CD4-positive, alpha-beta T cell (primary cell): Measurements from ENCODE around the gene COL23A1. TPM values are rescaled to one million over a fixed set of nuclear protein-coding genes. Genes with fewer than 3 reads are reported as not detected.

Experiments
- ATAC-seq: fragments of 200-7000 bp; cut with Tn5 transposase; one replicate; pipeline ENCODE4 v1.10.0; 2022; ENCODE audit warnings: mild to moderate bottlenecking; ENCODE audit not compliant: poor library complexity
- CTCF ChIA-PET: fragments of 350-600 bp; sonication (Branson Sonifier 250); formaldehyde crosslinking; loops from one replicate; lab custom pipeline; 2021; ENCODE audit warnings: antibody characterized with exemption, inconsistent platforms; lab: Charles Lee
- POLR2A ChIA-PET: fragments of 350-600 bp; sonication (Branson Sonifier 250); formaldehyde crosslinking; loops from one replicate; lab custom pipeline; 2021; ENCODE audit warnings: antibody characterized with exemption, inconsistent platforms; lab: Charles Lee
- DNase-seq, 14 experiments: peaks; one replicate each; pipeline ENCODE4 v3.0.0-alpha.2; 2013 to 2020; ENCODE audit warnings: mixed read lengths in 2 of 14
- H3K27ac ChIP-seq, 2 donors: one replicate each; pipeline versions ENCODE4 v1.5.1 to v1.7.0; 2013; ENCODE audit warnings: low read length in 2 of 2, low read depth in 1 of 2, mild to moderate bottlenecking in 1 of 2
- H3K27me3 ChIP-seq, 2 experiments: 1 replicate in 1 of 2; 2 replicates in 1 of 2; pipeline versions ENCODE4 v1.6.1 to v1.7.0; 2013; ENCODE audit warnings: low read length in 2 of 2, control low read depth in 1 of 2, mild to moderate bottlenecking in 1 of 2, moderate library complexity in 1 of 2; ENCODE audit not compliant: insufficient read depth in 2 of 2, control insufficient read depth in 1 of 2
- H3K36me3 ChIP-seq: one replicate; pipeline ENCODE4 v1.6.1; 2013; ENCODE audit warnings: low read length, control low read depth; ENCODE audit not compliant: insufficient read depth
- H3K4me1 ChIP-seq: one replicate; pipeline ENCODE4 v1.6.1; 2013; ENCODE audit warnings: low read length, control low read depth; ENCODE audit not compliant: insufficient read depth
- H3K4me3 ChIP-seq: one replicate; pipeline ENCODE4 v1.5.1; 2013; ENCODE audit warnings: mild to moderate bottlenecking, low read length, moderate library complexity
- H3K9me3 ChIP-seq, 2 experiments: 1 replicate in 1 of 2; 2 replicates in 1 of 2; pipeline versions ENCODE4 v1.6.1 to v1.7.0; 2013; ENCODE audit warnings: low read length in 2 of 2, mild to moderate bottlenecking in 2 of 2, control low read depth in 1 of 2, moderate library complexity in 1 of 2; ENCODE audit not compliant: control insufficient read depth in 1 of 2, insufficient read depth in 1 of 2
- H3K27ac Mint-ChIP-seq: one replicate; pipeline ENCODE4 v1.8.0; 2020; ENCODE audit warnings: mixed read lengths
- H3K27me3 Mint-ChIP-seq: one replicate; pipeline ENCODE4 v1.8.0; 2021; ENCODE audit warnings: mixed read lengths
- H3K36me3 Mint-ChIP-seq: one replicate; pipeline ENCODE4 v1.8.0; 2021; ENCODE audit warnings: low read depth, mixed read lengths
- H3K4me1 Mint-ChIP-seq: one replicate; pipeline ENCODE4 v1.8.0; 2021; ENCODE audit warnings: low read depth, mixed read lengths
- H3K4me3 Mint-ChIP-seq: one replicate; pipeline ENCODE4 v1.8.0; 2020; ENCODE audit warnings: mild to moderate bottlenecking, mixed read lengths
- H3K9me3 Mint-ChIP-seq: one replicate; pipeline ENCODE4 v1.8.0; 2020; ENCODE audit warnings: mixed read lengths
- CTCF ChIP-seq: fragments of 200-600 bp; IDR thresholded peaks from one replicate; pipeline ENCODE4 v1.8.0; 2022; ENCODE audit warnings: antibody characterized with exemption, mild to moderate bottlenecking
- intact Hi-C, 2 experiments: fragments of 100-400 bp; cut with DNase I in 1 of 2; cut with micrococcal nuclease in 1 of 2; formaldehyde crosslinking; loops; one replicate each; pipeline versions ENCODE4 v1.15.1 to v1.9.0; 2023 to 2025; cut with DNase I, micrococcal nuclease
- total RNA-seq, 174 experiments: library from RNA in 2 of 174; stranded (reverse) in 2 of 174; gene quantifications; one replicate each; pipeline ENCODE4 v1.2.3 and lab custom pipeline; 2021 to 2026

COL23A1 gene
- total RNA-seq, 2 experiments from 2014 or later, result not detected

GRCh38 chr5:178467568-178468195, 122.5 kb downstream of the COL23A1 start:
- intact Hi-C loops, result no loop called here
- Histone ChIP-seq H3K27ac (no peak overlapping the region), H3K4me3 (no peak overlapping the region), H3K36me3 (no peaks in the 10 kb centered on the region), H3K9me3 (no peaks in the 10 kb centered on the region), H3K4me1 (no peaks in the 10 kb centered on the region), H3K27me3 (no peaks in the 10 kb centered on the region)
- CTCF ChIA-PET, result no interaction called here
- H3K27ac Mint-ChIP-seq, result no peak overlapping the region
- H3K9me3 Mint-ChIP-seq, result no peaks in the 10 kb centered on the region
- POLR2A ChIA-PET, result no interaction called here
- H3K27me3 Mint-ChIP-seq, result peaks cover 4% of the 10 kb centered on the region
- no peak overlapping the region for H3K4me3 Mint-ChIP-seq
- DNase-seq, result peak in 3 of 14 experiments; percentile 7 to 23 (median 20)
- H3K4me1 Mint-ChIP-seq, result no peaks in the 10 kb centered on the region
- TF ChIP-seq CTCF, result no peak
- no peaks in the 10 kb centered on the region for H3K36me3 Mint-ChIP-seq
- ATAC-seq, result no peak

- no peak for TF ChIP-seq CTCF
- H3K4me3 Mint-ChIP-seq, result no peak overlapping the region
- Histone ChIP-seq H3K27me3 (no peaks in the 10 kb centered on the region), H3K9me3 (no peaks in the 10 kb centered on the region), H3K36me3 (no peaks in the 10 kb centered on the region), H3K27ac (no peak overlapping the region), H3K4me1 (no peaks in the 10 kb centered on the region), H3K4me3 (no peak overlapping the region)
- POLR2A ChIA-PET, result no interaction called here
- no peak for ATAC-seq
- no peaks in the 10 kb centered on the region for H3K36me3 Mint-ChIP-seq
- H3K27me3 Mint-ChIP-seq, result peaks cover 4% of the 10 kb centered on the region
- DNase-seq, result peak in 1 of 14 experiments; percentile 4
- intact Hi-C loops, result no loop called here
- CTCF ChIA-PET, result no interaction called here
- no peaks in the 10 kb centered on the region for H3K9me3 Mint-ChIP-seq
- H3K27ac Mint-ChIP-seq, result no peak overlapping the region
- no peaks in the 10 kb centered on the region for H3K4me1 Mint-ChIP-seq
These were observed 123.0 kb downstream of the COL23A1 start for GRCh38 chr5:178467205-178467567.

GRCh38 chr5:178466342-178466741, 123.9 kb downstream of the COL23A1 start:
- ChIA-PET CTCF (no interaction called here), POLR2A (no interaction called here)
- Mint-ChIP-seq H3K36me3 (no peaks in the 10 kb centered on the region), H3K4me3 (no peak overlapping the region), H3K27ac (no peak overlapping the region), H3K27me3 (peaks cover 4% of the 10 kb centered on the region), H3K4me1 (no peaks in the 10 kb centered on the region), H3K9me3 (no peaks in the 10 kb centered on the region)
- peak in 1 of 14 experiments; percentile 12 for DNase-seq
- Histone ChIP-seq H3K27me3 (no peaks in the 10 kb centered on the region), H3K4me3 (no peak overlapping the region), H3K9me3 (no peaks in the 10 kb centered on the region), H3K36me3 (no peaks in the 10 kb centered on the region), H3K4me1 (no peaks in the 10 kb centered on the region), H3K27ac (no peak overlapping the region)
- TF ChIP-seq CTCF, result no peak
- ATAC-seq, result no peak
- intact Hi-C loops, result no loop called here
